ENCODE results near the gene TMEM61.

The TMEM61 gene

DNA sequence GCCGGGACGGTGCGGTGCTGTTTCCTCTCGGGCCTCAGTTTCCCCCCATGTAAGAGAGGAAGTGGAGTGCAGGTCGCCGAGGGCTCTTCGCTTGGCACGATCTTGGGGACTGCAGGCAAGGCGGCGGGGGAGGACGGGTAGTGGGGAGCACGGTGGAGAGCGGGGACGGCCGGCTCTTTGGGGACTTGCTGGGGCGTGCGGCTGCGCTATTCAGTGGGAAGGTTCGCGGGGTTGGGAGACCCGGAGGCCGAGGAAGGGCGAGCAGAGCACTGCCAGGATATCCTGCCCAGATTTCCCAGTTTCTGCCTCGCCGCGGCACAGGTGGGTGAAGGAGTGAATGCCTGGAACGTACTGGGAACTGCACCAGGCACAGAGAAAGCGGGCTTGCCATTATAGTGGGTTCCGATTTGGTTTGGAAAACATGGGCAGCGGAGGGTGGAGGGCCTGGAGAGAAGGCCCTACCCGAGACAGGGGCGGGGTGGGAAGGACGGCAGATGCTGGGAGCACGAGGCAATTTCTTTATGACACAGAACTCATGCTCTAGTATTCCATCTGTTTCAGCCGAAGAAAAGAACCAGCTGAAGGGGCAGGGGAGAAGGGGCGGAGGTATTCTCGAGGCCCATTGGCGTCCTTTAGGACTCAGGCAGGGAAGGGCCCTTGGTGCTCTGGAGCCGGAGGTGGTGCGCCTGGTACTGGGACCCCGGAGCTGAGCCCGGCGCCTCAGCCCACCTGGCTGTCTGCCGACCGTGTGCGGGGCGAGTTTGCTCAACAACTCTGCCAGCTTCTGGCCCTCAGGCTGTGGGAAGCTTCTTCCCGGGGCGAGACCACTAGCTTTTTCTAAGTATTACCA lies 59.9 kb downstream of the TMEM61 start:
- no peak for DNase-seq

DNA sequence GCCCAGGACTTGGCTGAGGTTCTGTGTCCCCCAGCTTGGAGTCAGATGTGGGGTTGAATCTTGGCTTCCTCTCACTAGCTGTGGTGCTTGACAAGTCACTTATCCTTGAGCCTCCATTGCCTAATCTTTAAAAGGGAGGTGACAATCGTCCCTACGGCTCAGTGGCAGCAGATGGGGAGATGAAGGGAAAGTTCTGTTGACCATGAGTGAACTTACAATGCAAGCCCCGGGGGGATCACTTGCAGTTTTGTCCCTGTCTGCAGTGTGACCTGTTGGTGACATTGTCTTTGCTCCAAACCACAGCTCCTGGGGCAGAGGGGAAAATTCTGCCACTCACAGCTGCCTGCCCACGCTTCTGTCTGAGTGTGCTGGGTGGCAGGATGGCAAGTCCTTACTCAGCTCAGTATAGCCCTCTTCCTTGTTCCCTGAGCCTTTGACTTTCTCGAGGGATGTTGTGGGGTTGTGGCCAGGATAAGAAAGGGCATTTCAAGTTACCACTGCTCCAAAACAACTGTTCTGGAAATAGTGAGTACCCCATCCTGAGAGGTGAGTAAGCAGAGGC lies 60.6 kb downstream of the TMEM61 start:
- DNase-seq = no peak

DNA sequence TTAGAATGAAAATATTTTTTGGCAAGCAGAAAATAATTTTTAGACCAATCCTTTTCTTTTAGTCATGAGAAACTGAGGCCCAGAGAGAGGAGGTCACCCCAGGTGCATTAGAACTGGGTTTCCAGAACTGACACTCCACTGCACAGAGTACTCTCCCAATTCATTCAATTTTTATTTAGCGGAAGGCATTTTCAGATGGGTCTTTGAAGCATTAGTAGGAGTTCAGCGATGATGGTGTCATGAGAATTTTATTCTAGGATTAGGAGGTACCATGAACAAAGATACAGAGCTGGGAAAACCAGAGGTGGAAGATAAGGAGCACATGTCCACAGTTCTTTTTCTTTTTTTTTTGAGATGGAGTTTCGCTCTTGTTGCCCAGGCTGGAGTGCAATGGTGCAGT lies 61.2 kb downstream of the TMEM61 start:
- DNase-seq = no peak
